CD4-positive, alpha-beta T cell treated with Interleukin-4 for 4 hours (primary cell): ENCODE results near the gene RASAL2.

ENCODE experiments used
- DNase-seq: peaks from one replicate; pipeline ENCODE4 v3.0.0-alpha.2; 2020

The RASAL2 gene

GRCh38 chr1:178472531-178472930 lies 378.6 kb downstream of the RASAL2 start:
- DNase-seq: no peak

GRCh38 chr1:178477373-178477772 lies 383.5 kb downstream of the RASAL2 start:
- no peak for DNase-seq

DNA sequence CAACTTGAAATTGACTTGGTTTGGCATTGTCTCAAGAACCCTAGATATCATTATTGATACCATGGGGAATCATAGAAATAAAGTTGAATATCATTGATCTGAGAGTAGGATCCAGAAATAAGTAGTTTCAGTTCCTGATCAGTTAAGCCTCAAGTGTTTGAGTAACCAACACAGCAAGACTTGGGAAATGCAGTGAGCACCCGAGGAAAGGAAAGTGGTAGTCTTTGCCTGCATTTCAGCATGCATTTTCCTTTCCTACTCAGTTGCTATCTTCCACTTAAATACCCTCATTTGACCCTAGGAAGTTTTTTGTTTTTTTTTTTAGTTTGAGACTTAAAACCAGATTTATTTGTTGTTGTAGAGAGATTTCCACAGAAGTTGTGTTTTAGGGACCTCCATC lies 383.9 kb downstream of the RASAL2 start:
- DNase-seq: no peak

DNA sequence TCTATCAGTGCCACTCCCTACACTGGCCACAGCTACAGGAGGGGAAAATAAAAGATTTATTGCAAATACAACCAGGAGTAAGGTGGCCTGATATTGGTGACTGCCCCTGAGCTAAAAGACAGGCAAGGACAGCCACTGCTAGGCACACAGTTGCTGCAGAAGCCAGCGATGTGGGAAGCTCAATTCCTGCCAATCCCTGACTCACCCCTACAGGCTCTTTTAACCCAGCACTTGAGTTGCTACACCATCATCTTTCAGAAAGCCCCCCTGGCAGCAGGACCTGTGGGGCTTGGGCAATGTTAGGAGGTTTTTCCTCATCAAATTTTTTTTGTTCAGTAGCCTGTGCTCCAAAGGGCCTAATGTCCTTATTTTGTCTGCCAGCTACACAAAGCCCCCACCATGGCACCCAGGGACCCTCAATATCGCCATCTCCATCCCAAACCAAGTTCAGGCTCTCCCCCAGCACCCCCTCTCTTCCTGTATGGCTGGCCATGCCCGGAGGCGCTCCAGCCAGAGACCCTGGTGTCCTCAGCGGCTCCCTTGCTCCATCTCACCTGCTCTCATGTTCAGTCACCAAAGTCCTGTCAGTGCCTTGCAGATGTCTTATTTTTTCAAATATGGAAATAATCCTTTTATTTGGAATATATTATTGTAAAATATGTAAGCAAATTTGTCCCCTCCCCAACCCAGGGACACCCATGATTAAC lies 389.5 kb downstream of the RASAL2 start:
- no peak for DNase-seq

DNA sequence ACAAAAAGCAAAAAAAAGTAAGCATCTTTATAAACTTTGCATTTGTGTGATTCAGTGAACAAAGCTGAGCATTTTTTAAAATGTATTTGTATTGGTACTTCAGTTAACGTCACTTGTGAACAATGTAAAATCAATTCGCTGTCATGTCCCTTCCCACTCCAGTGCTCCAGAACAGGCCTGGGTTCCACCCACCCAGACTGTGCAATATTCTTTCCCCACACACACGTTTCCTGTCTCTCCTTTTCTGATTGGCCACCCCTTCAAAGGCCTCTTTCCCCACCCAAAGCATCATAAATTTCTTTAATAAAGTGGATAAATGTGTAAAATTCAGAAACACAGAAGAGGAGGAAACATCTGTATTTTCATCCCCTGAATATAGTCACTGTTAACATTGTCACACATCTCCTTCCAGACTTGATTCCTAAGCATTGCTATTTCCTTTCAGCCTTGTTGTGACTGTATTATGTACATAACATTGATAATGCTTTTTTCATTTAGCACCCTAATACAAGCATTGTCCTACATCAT lies 390.9 kb downstream of the RASAL2 start:
- no peak for DNase-seq

- DNase-seq: no peak
Observed at GRCh38 chr1:178485541-178485981, 391.7 kb downstream of the RASAL2 start.

DNA sequence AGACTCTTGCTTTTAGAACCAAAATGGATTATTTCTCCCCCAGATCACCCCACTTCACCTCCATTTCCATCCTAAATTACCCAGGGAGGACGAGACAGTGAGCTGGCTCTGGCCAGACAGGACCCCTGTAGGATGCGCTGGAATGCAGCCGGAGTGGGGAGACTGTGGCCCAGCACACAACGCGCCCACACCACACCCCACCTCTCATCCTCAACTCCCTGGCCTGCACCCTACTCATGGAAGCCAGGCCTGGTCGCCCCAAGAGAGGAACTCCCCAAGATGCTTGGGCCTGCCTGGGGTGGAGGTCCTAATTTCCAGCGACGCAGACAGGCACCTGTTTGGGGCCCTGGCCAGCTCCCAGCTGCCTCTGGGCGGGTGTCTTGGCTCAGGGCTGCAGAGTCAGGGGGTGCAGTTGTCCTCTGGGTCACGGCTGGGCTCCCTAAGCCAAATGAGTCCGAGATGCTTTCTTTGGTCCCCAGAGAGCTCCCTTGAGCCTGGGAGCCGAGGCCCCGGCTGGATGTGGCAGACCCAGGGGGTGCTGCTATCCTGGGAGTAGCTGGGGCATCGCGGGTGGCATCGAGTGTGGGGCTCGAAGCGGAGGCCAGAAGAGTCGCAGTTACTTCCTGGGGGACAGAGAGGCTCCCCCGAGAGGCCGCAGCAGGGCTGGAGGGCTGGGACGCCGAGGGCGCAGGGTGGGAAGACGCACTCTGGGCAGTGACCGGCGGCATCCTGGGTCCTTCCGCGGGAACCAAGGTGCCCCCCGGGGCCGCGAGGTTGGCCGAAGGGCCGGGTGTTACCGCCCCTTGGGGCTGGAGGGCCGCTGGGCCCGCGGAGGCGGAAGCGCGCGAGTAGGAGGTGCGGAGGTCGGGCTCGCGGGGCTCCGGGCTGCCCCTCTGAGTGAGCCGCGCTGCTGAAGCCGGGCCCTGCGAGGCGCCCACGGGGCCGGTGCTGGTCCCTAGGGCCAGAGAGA lies 392.5 kb downstream of the RASAL2 start:
- no peak for DNase-seq

GRCh38 chr1:178487070-178487615 lies 393.2 kb downstream of the RASAL2 start:
- DNase-seq: no peak

DNA sequence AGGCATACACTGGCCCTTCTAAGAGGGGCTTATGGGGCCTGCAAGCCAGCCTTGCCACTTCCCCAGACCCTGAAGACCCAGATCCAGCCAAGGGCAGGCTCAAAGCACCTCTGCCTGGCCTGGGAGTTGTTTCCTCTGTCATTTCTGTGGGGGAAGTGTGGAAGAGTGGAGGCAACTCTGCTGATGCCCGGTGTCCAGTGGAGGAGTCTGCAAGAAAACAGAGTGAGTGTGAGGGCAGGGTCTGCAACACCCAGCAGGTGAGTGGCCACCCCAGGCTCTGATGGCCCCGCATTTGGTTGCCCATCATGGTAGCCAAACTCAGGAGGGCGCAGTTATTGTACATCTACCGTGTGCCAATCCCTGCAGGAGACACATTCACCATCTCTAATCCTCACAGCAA lies 394.5 kb downstream of the RASAL2 start:
- DNase-seq: no peak

GRCh38 chr1:178489399-178489798 lies 395.5 kb downstream of the RASAL2 start:
- no peak for DNase-seq

DNA sequence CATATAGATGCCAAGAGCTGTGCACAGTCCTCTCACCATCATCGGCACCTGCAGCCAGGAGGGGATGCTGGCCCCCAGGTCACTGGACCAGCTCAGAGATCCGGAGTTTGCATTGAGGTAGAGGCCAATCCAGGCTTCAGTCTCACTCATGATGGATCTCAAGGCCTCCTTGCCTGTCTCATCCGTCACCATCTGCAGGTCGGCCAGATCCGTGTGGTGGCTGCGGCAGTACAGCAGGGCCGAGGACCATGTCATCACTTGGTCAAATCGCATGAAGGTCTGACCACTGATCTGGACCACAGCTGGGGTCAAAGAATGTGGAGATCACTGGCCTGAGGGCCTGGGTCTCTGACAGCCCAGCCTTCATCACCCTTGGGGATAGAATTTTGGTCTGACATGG lies 396.2 kb downstream of the RASAL2 start:
- no peak for DNase-seq

DNA sequence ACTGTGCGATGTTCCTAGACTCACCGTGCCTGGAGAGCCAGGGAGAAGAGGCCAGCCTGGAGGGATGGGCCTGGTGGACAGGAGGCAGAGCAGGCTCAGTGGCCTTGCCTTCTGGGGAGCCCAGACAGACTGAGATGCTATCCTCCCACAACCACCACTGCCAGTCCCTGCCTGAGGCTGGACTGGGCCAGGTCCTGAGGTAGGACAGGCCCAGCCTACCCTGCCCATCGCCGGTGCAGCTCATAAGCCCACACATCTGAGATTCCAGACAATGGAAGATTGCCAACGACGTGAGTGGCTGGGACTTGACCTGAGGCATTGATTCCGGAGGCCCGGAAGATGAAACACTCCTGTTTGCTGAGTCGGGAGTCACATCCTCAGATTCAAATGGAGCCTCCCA lies 397.1 kb downstream of the RASAL2 start:
- no peak for DNase-seq

GRCh38 chr1:178491721-178492120 lies 397.8 kb downstream of the RASAL2 start:
- no peak for DNase-seq

- DNase-seq: no peak
Observed at GRCh38 chr1:178492341-178492740, 398.4 kb downstream of the RASAL2 start.

GRCh38 chr1:178493301-178493741 lies 399.4 kb downstream of the RASAL2 start:
- no peak for DNase-seq

DNA sequence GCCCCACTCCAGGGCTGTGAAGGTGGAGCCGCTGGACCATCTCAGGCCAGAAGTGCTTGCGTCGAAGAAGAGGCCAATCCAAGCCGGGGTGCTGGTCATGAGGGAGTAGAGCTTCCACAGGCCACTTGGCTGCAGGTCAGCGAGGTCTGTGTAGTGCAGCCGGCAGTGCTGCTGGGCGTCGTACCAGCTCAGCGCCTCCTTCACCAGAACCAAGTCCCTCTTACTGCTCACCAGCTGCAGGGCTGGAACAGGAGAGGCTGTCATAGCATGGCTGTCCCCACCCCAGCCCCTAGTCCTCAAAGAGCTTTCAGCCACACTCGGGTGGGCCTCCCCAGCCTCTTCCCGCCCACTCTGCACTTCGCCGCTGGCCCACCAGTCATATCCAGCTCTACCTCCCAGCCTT lies 400.7 kb downstream of the RASAL2 start:
- no peak for DNase-seq

- no peak for DNase-seq
Observed at GRCh38 chr1:178495158-178495557, 401.3 kb downstream of the RASAL2 start.

GRCh38 chr1:178495741-178496409 lies 402.0 kb downstream of the RASAL2 start:
- DNase-seq: no peak

GRCh38 chr1:178496410-178497135 lies 402.7 kb downstream of the RASAL2 start, which contains the start of gene CLEC20A:
Gene CLEC20A (minus strand): TSS chr1:178496964. CDS start chr1:178496939, 25 bp downstream.
- DNase-seq: no peak

DNA sequence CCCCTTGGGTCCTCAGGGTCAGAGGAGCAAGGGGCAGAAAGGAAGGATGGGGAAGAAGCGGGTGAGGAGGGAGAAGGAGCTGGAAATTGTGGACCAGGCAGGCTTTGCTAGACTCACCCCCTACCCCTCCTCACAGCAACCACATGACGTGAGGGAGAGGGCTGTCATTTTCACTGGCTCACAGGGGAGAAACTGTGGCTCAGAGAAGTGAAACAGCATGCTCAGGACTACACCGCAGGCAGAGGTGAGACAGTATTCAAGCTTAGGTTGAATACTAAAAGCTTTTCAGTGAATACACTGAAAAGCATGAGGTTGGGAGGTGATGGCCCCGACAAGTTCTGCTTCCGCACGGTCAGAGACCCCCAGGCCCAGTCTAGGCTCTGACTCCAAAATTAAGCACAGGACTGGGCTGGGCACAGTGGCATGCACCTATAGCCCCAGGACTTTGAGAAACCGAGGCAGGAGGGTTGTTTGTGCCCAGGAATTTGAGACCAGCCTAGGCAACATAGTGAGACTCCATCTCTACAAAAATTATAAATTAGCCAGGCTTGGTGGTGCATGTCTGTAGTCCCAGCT lies 404.1 kb downstream of the RASAL2 start:
- DNase-seq: no peak

DNA sequence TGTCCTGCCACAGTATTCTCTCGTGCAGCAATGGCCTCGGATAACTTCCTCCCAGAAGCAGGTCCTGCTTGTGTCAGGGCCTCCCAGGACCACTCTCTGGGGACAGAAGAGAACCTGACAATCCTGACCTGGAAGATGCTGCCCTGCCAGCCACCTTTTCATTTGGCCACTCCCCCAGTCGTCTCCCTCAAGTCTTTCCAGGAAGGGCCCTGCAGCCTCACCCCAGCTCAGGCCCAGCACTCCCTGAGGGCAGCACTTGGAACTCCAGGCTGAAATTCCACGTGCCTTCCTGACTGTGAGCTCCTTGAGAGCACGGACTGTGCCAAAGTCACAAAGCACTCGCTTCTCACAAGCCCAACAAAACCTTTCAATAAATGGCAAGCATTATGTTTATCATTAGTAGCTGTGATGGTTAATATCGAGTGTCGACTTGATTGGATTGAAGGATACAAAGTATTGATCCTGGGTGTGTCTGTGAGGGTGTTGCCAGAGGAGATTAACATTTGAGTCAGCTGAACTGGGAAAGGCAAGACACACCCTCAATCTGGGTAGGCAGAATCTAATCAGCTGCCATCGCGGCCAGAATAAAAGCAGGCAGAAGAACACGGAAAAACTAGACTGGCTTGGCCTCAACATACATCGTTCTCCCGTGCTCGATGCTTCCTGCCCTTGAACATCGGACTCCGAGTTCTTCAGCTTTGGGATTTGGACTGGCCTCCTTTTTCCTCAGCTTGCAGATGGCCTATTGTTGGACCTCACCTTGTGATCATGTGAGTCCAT lies 405.2 kb downstream of the RASAL2 start:
- no peak for DNase-seq
